Glutamatergic neuron (in vitro differentiated cells): ENCODE results near the gene LRRC41. TPM values are rescaled to one million over a fixed set of nuclear protein-coding genes. Genes with fewer than 3 reads are reported as not detected.
"Not testable (repeated sequence)": the region's sequence is repeated elsewhere in the genome, so short reads cannot be mapped to it uniquely, and the experiment has no call there.

Source experiments
- DNase-seq: peaks from one replicate; pipeline ENCODE4 v3.0.0; 2022
- H3K27ac Mint-ChIP-seq: one replicate; pipeline ENCODE4 v1.8.0; 2020; ENCODE audit warnings: mild to moderate bottlenecking, mixed read lengths, inconsistent platforms; ENCODE audit not compliant: unreplicated experiment
- H3K27me3 Mint-ChIP-seq: one replicate; pipeline ENCODE4 v1.8.0; 2020; ENCODE audit warnings: mild to moderate bottlenecking, moderate library complexity, mixed read lengths, inconsistent platforms; ENCODE audit not compliant: unreplicated experiment
- H3K36me3 Mint-ChIP-seq: one replicate; pipeline ENCODE4 v1.8.0; 2020; ENCODE audit warnings: mild to moderate bottlenecking, mixed read lengths, inconsistent platforms; ENCODE audit not compliant: unreplicated experiment
- H3K4me1 Mint-ChIP-seq: one replicate; pipeline ENCODE4 v1.8.0; 2020; ENCODE audit warnings: mild to moderate bottlenecking, low read depth, mixed read lengths, inconsistent platforms; ENCODE audit not compliant: unreplicated experiment
- H3K4me3 Mint-ChIP-seq: one replicate; pipeline ENCODE4 v1.8.0; 2020; ENCODE audit warnings: mild to moderate bottlenecking, mixed read lengths, inconsistent platforms; ENCODE audit not compliant: unreplicated experiment
- H3K9me3 Mint-ChIP-seq: one replicate; pipeline ENCODE4 v1.8.0; 2020; ENCODE audit warnings: mild to moderate bottlenecking, moderate library complexity, mixed read lengths, inconsistent platforms; ENCODE audit not compliant: unreplicated experiment
- CTCF ChIP-seq: fragments of 200-600 bp; sonication (generic); IDR thresholded peaks from one replicate; pipeline ENCODE4 v1.5.0; 2021; ENCODE audit not compliant: partially characterized antibody, unreplicated experiment
- total RNA-seq: library from RNA; stranded (reverse); fragmentation: NEBNext Ultra II Directional; extraction: Animal tissue kit (Norgen Biotek cat#: 25700); gene quantifications from one replicate; pipeline ENCODE4 v1.2.1, GENCODE V29; 2021; ENCODE audit not compliant: unreplicated experiment

The LRRC41 gene
- total RNA-seq, 1 donor from 2014 or later, result 77.9 TPM

GRCh38 chr1:46340404-46341221 is 37.2 kb upstream of the LRRC41 start, which contains the start of gene NSUN4:
Gene NSUN4, plus strand, starts transcription at chr1:46340807. Its CDS starts 20 bp downstream, at chr1:46340827.
- Mint-ChIP-seq H3K36me3 (no peaks in the 10 kb centered on the region), H3K9me3 (peaks cover 7% of the 10 kb centered on the region), H3K4me3 (peak within 1 kb of the TSS; percentile 100), H3K4me1 (peaks cover 14% of the 10 kb centered on the region), H3K27me3 (peaks cover 12% of the 10 kb centered on the region), H3K27ac (peak within 1 kb of the TSS; percentile 100)
- DNase-seq, result peak; percentile 86
- TF ChIP-seq CTCF, result peak; percentile 50

- not testable (repeated sequence) for H3K4me3 Mint-ChIP-seq, H3K9me3 Mint-ChIP-seq, DNase-seq, H3K36me3 Mint-ChIP-seq, H3K27ac Mint-ChIP-seq
- Mint-ChIP-seq H3K4me1 (peaks cover 15% of the 10 kb centered on the region), H3K27me3 (peaks cover 10% of the 10 kb centered on the region)
These were observed 34.0 kb upstream of the LRRC41 start for GRCh38 chr1:46337409-46337808.

GRCh38 chr1:46335081-46335480 is 31.7 kb upstream of the LRRC41 start:
- H3K9me3 Mint-ChIP-seq, result no peaks in the 10 kb centered on the region
- peaks cover 18% of the 10 kb centered on the region for H3K4me1 Mint-ChIP-seq
- no peak for DNase-seq
- H3K36me3 Mint-ChIP-seq, result no peaks in the 10 kb centered on the region
- TF ChIP-seq CTCF, result no peak
- peaks cover 7% of the 10 kb centered on the region for H3K27me3 Mint-ChIP-seq
- no peak overlapping the region for H3K4me3 Mint-ChIP-seq
- H3K27ac Mint-ChIP-seq, result no peak overlapping the region

GRCh38 chr1:46334030-46334384 is 30.6 kb upstream of the LRRC41 start:
- Mint-ChIP-seq H3K9me3 (no peaks in the 10 kb centered on the region), H3K27ac (peak overlapping the region; percentile 28), H3K36me3 (no peaks in the 10 kb centered on the region), H3K4me3 (no peak overlapping the region), H3K4me1 (peaks cover 18% of the 10 kb centered on the region), H3K27me3 (peaks cover 3% of the 10 kb centered on the region)
- TF ChIP-seq CTCF, result no peak
- no peak for DNase-seq

GRCh38 chr1:46333300-46334029 is 30.0 kb upstream of the LRRC41 start:
- DNase-seq, result no peak
- TF ChIP-seq CTCF, result no peak
- Mint-ChIP-seq H3K36me3 (no peaks in the 10 kb centered on the region), H3K4me1 (peaks cover 18% of the 10 kb centered on the region), H3K27me3 (peaks cover 3% of the 10 kb centered on the region), H3K27ac (no peak overlapping the region), H3K9me3 (no peaks in the 10 kb centered on the region), H3K4me3 (no peak overlapping the region)

GRCh38 chr1:46331786-46332540 is 28.5 kb upstream of the LRRC41 start:
- peaks cover 18% of the 10 kb centered on the region for H3K4me1 Mint-ChIP-seq
- not testable (repeated sequence) for H3K36me3 Mint-ChIP-seq, H3K9me3 Mint-ChIP-seq, H3K27me3 Mint-ChIP-seq, DNase-seq
- peak overlapping the region; percentile 82 for H3K27ac Mint-ChIP-seq
- peak overlapping the region; percentile 13 for H3K4me3 Mint-ChIP-seq

- DNase-seq, H3K27ac Mint-ChIP-seq, H3K36me3 Mint-ChIP-seq, H3K9me3 Mint-ChIP-seq, H3K27me3 Mint-ChIP-seq, H3K4me3 Mint-ChIP-seq: not testable (repeated sequence)
- H3K4me1 Mint-ChIP-seq, result peaks cover 20% of the 10 kb centered on the region
These were observed 27.0 kb upstream of the LRRC41 start for GRCh38 chr1:46330381-46330780.

- H3K27me3 Mint-ChIP-seq, H3K27ac Mint-ChIP-seq, H3K4me3 Mint-ChIP-seq, H3K9me3 Mint-ChIP-seq, DNase-seq, H3K36me3 Mint-ChIP-seq: not testable (repeated sequence)
- peaks cover 22% of the 10 kb centered on the region for H3K4me1 Mint-ChIP-seq
These were observed 26.4 kb upstream of the LRRC41 start for GRCh38 chr1:46329807-46330206.
